Pancreas (tissue), 10 donors: ENCODE measurements around the gene RAB12. TPM values are rescaled to one million over a fixed set of nuclear protein-coding genes. Genes with fewer than 3 reads are reported as not detected.
A peak's percentile ranks its signal among the peaks of the same experiment; 100 is the strongest.

Source experiments
- ATAC-seq, 4 donors: fragments of 200-7000 bp; cut with Tn5 transposase; one replicate each; pipeline versions ENCODE4 v1.8.0 to v1.9.1; 2020; ENCODE audit warnings: mild to moderate bottlenecking in 4 of 4, moderate library complexity in 4 of 4
- DNase-seq, 6 donors: peaks; one replicate each; pipeline ENCODE4 v3.0.0-alpha.2; 2020
- FAIRE-seq: peaks from 2 replicates; lab custom pipeline; 2012; peaks lifted over from hg19 to GRCh38; lab: Jason Lieb, UNC
- H3K27ac ChIP-seq, 4 donors: fragments of 200-600 bp; sonication (generic); 1 replicate in 3 of 4; 2 replicates in 1 of 4; pipeline versions ENCODE4 v1.5.0 to v1.8.0; 2020
- H3K27me3 ChIP-seq, 4 donors: fragments of 200-600 bp; one replicate each; pipeline ENCODE4 v1.8.0; 2021
- H3K36me3 ChIP-seq, 3 donors: fragments of 200-600 bp; sonication (generic) in 1 of 3; one replicate each; pipeline versions ENCODE4 v1.5.0 to v1.8.0; 2020 to 2021
- H3K4me1 ChIP-seq, 3 donors: fragments of 200-600 bp; one replicate each; pipeline ENCODE4 v1.8.0; 2021
- H3K4me3 ChIP-seq, 4 donors: fragments of 200-600 bp; sonication (generic) in 2 of 4; one replicate each; pipeline versions ENCODE4 v1.5.0 to v1.8.0; 2020 to 2021
- H3K9me3 ChIP-seq, 4 donors: fragments of 200-600 bp; one replicate each; pipeline ENCODE4 v1.8.0; 2021
- CTCF ChIP-seq, 4 donors: fragments of 200-600 bp; sonication (generic) in 3 of 4; IDR thresholded peaks; one replicate each; pipeline versions ENCODE4 v1.5.0 to v1.8.0; 2021; ENCODE audit warnings: antibody characterized with exemption in 4 of 4
- WGBS, 2 donors: extraction: QIAGEN DNeasy Blood & Tissue Kit; methylation state at CpG; one replicate each; pipeline ENCODE4 v1.1.7; 2013; 5-methylcytosine and 5-hydroxymethylcytosine counted together
- intact Hi-C, 3 donors: fragments of 100-400 bp; cut with DNase I; formaldehyde crosslinking; loops; one replicate each; pipeline versions ENCODE4 v1.11.1 to v1.14.2; 2022
- polyA plus RNA-seq, 2 donors: library from polyadenylated mRNA; stranded (reverse); fragments of 200-250 nt; gene quantifications; one replicate each; pipeline ENCODE4 v1.2.3, GENCODE V29; 2013
- total RNA-seq, 6 donors: library from RNA; stranded (reverse); fragmentation: NEBNext Ultra II Directional in 4 of 6; extraction: Animal tissue kit (Norgen Biotek cat#: 25700) in 4 of 6; gene quantifications; one replicate each; pipeline versions ENCODE4 v1.2.1 to v1.2.4, GENCODE V29; 2021 to 2023
- donor health status: healthy with polysubstance abuse.
- donor health status: DM: no; HTN: no; CAD: no; lungs with moderate emphysema.
- donor health status: DM: no; HTN: no; CAD: no.
- donor health status: control.
- donor health status: control.
- donor health status: Bipolar disorder and iron deficiency.
- donor health status: DM: yes; HTN: yes; CAD: no.
- donor health status: DM: no; HTN: no; CAD: no.
- donor health status: DM: no; HTN: no; CAD: no.
- donor health status: DM: yes; HTN: yes; CAD: no.

Gene RAB12
- total and polyA plus RNA-seq, 8 donors, result 7.1 to 23.2 (median 11.9) TPM

- TF ChIP-seq CTCF (IDR thresholded peaks at IDR 0.05), result no peak
- FAIRE-seq (no peak), DNase-seq (no peak), ATAC-seq (peak in 3 of 4 donors; percentile 10 to 30 (median 12))
- H3K27ac ChIP-seq, result peak overlapping the region in 1 of 4 donors; percentile 13
- H3K4me1 ChIP-seq, result peaks cover 9 to 23% (median 12%) of the 10 kb centered on the region in 3 donors
- no peaks in the 10 kb centered on the region for H3K9me3 ChIP-seq
- 10 to 13% methylated on average over 13 of the region's 13 CpGs for WGBS, 2 donors
- H3K4me3 ChIP-seq, result peak overlapping the region; percentile 51 to 89 (median 85)
- no peaks in the 10 kb centered on the region for H3K27me3 ChIP-seq
- intact Hi-C loops, result no loop called here
- no peaks in the 10 kb centered on the region for H3K36me3 ChIP-seq
Measured at GRCh38 chr18:8610459-8610851, 1.2 kb downstream of the RAB12 start.

- FAIRE-seq, result no peak
- no peak for ATAC-seq
- no peak for DNase-seq
- Histone ChIP-seq H3K27ac (no peak overlapping the region), H3K4me3 (no peak overlapping the region), H3K9me3 (no peaks in the 10 kb centered on the region), H3K36me3 (no peaks in the 10 kb centered on the region), H3K4me1 (peaks cover 9 to 23% (median 12%) of the 10 kb centered on the region in 3 donors), H3K27me3 (no peaks in the 10 kb centered on the region)
- WGBS, 2 donors, result 89 to 91% methylated on average over 17 of the region's 17 CpGs
- intact Hi-C loops, result no loop called here
- TF ChIP-seq CTCF (IDR thresholded peaks at IDR 0.05), result no peak
Measured at GRCh38 chr18:8611916-8612576, 2.8 kb downstream of the RAB12 start.

GRCh38 chr18:8614875-8615274 is 5.6 kb downstream of the RAB12 start:
- no peak for ATAC-seq
- 94 to 96% methylated on average over 12 of the region's 12 CpGs for WGBS, 2 donors
- no peak for TF ChIP-seq CTCF (IDR thresholded peaks at IDR 0.05)

GRCh38 chr18:8615397-8616027 is 6.3 kb downstream of the RAB12 start:
- WGBS, 2 donors, result 67 to 72% methylated on average over 4 of the region's 4 CpGs
- ATAC-seq (peak in 3 of 4 donors; percentile 60 to 73 (median 67)), FAIRE-seq (no peak), DNase-seq (no peak)
- no peaks in the 10 kb centered on the region for H3K36me3 ChIP-seq
- peaks cover 8 to 21% (median 9%) of the 10 kb centered on the region in 3 donors for H3K4me1 ChIP-seq
- no peak overlapping the region for H3K4me3 ChIP-seq
- intact Hi-C loops, result no loop called here
- H3K27ac ChIP-seq, result no peak overlapping the region
- no peaks in the 10 kb centered on the region for H3K27me3 ChIP-seq
- no peaks in the 10 kb centered on the region for H3K9me3 ChIP-seq
- no peak for TF ChIP-seq CTCF (IDR thresholded peaks at IDR 0.05)

More at GRCh38 chr18:8614875-8615274, 5.6 kb downstream of the RAB12 start:
- FAIRE-seq (no peak), DNase-seq (no peak)
- intact Hi-C loops, result no loop called here
- Histone ChIP-seq H3K27ac (no peak overlapping the region), H3K36me3 (no peaks in the 10 kb centered on the region), H3K4me1 (peaks cover 9 to 23% (median 12%) of the 10 kb centered on the region in 3 donors), H3K4me3 (no peak overlapping the region), H3K27me3 (no peaks in the 10 kb centered on the region), H3K9me3 (no peaks in the 10 kb centered on the region)

GRCh38 chr18:8616028-8616401 is 6.8 kb downstream of the RAB12 start:
- no peak for FAIRE-seq
- WGBS, 2 donors, result 69 to 82% methylated on average over 4 of the region's 4 CpGs
- no peak for DNase-seq
- intact Hi-C loops, result no loop called here
- H3K4me1 ChIP-seq, result peaks cover 3 to 16% (median 4%) of the 10 kb centered on the region in 3 donors
- no peaks in the 10 kb centered on the region for H3K27me3 ChIP-seq
- H3K9me3 ChIP-seq, result no peaks in the 10 kb centered on the region
- no peak overlapping the region for H3K27ac ChIP-seq
- H3K4me3 ChIP-seq, result no peak overlapping the region
- ATAC-seq, result no peak
- H3K36me3 ChIP-seq, result no peaks in the 10 kb centered on the region
- no peak for TF ChIP-seq CTCF (IDR thresholded peaks at IDR 0.05)
